Endometrial microvascular endothelial cells (primary cell): ENCODE results near the gene HIP1R. TPM values are rescaled to one million over a fixed set of nuclear protein-coding genes. Genes with fewer than 3 reads are reported as not detected.

Source experiments
- in situ Hi-C: cut with HindIII; loops from 2 replicates; pipeline ENCODE4 v1.10.0; 2017; ENCODE audit warnings: low sequenced_read_pairs, low pct_unique_long_range_greater_than_20kb; ENCODE audit errors: inconsistent ontology term
- total RNA-seq: library from RNA; depleted of rRNA; stranded (reverse); fragments of >200 nt; gene quantifications from one replicate; pipeline ENCODE4 v1.2.3, GENCODE V29; 2015; ENCODE audit errors: inconsistent ontology term

The HIP1R gene
- total RNA-seq, 1 donor from 2014 or later: 81.0 TPM

DNA sequence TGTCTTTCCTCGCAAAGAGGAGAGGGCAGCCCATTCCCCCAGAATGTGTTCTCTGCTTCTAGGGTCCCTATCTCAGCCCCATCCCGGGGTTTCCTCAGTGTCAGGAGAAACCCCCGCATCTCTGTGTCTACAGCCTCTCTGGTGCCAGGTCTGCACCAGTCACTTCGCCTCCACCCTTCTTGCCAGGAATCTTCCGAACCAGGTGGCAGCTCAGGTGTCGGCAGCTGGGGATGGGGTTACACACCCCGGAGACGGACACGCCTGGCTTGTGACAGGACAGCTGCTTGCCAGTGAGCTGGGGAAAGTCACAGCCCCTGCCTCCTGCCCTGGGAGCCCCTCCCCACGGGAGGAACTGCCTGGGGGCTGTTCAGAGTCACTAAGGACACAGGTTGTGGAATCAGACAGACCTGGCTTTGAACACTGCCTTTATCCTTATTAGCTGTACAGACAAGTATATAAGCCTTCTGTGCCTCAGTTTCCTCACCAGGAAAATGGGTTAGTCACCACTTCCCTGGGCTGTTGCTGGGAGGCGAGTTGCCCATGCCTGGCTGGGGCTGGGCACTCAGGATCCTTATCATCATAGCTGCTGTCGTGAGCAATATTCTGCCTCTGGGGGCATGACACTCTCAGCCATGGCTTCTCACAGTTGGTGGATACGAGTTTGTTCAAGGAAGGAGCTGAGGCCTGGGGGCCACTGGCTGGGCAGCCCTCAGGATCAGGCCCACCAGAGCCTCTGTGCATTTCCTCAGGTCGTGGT, 10.8 kb downstream of the HIP1R start:
- in situ Hi-C loops: no loop called here

DNA sequence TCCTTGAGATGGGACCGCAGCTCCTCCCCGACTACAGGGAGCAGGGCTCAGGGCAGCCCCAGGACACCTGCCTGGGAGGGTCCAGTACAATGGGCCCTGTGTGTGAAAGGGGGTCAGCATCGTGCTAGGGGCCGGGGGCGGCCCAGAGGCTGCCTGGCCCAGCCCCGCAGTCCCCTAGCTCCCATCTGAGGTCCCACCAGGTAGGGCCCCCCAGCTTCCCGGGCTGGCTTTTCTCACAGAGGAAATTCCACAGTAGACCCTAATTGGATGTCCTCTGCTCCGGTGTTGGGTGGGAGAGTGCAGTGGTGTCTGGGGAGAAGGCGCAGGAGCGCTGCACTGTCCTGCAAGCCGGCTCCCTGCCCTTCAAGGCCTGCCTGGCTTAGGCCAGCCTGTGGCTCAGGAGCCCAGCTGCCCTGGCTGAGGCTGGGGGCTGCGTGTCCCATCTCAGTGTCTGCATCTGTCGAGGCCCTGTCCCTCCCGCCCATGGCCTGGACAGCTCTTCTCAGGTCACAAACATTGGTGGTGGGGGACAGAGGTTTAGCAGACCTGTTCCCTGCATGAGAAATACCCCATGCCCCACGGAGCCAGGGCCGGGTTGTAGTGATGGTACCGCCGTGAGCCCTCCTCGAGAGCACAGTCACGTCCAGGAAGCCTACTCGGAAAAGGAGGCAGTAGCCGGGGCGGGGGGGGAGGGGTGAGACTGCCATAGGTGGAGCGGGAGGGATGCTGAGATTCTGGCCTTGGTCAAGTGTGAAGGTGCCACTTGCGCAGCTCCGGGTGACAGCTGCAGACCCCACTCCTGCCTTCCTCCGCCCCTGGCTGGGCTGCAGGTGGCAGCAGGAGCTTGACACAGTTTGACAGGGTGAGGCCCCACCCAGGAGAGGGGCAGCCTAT, 11.6 kb downstream of the HIP1R start:
- in situ Hi-C loops: no loop called here

DNA sequence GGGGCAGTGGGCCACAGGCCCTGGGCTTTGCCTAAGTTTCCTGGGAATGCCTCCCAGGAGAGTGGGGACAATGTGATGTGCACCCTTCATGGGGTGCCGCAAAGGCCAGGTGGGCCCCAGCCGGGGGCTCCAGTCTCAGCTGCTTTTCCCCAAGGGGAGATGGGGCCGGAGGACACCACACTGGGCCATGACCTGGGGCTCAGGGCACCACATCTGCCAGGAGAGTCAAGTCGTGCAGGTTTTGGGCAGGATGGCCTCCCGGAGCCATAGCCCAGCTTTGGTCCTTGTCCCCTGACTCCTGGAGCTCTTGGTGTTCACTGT, 12.2 kb downstream of the HIP1R start:
- in situ Hi-C loops: no loop called here

DNA sequence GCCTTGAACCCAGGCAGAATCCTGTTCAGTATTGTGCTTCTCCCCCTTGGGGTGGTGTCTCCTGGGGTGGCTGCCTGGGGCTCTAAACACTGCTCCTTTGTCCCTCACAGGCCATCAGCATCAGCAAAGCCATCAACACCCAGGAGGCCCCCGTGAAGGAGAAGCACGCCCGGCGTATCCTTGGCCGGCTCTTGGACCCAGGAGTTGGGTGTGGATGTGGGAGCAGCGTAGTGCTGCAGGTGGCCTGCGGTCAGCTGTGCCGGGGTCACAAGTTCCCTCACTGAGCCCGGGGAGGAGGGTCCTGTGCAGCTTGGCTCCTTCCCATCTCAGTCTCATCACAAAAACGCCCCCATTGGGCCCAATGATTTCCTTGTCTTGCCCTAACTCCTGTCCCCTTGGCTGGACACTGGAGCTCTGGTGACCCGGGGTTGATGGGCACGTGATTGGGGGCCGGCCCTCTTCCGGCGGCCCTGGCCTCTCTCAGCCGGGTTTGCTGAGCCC, 12.7 kb downstream of the HIP1R start:
- in situ Hi-C loops: no loop called here

DNA sequence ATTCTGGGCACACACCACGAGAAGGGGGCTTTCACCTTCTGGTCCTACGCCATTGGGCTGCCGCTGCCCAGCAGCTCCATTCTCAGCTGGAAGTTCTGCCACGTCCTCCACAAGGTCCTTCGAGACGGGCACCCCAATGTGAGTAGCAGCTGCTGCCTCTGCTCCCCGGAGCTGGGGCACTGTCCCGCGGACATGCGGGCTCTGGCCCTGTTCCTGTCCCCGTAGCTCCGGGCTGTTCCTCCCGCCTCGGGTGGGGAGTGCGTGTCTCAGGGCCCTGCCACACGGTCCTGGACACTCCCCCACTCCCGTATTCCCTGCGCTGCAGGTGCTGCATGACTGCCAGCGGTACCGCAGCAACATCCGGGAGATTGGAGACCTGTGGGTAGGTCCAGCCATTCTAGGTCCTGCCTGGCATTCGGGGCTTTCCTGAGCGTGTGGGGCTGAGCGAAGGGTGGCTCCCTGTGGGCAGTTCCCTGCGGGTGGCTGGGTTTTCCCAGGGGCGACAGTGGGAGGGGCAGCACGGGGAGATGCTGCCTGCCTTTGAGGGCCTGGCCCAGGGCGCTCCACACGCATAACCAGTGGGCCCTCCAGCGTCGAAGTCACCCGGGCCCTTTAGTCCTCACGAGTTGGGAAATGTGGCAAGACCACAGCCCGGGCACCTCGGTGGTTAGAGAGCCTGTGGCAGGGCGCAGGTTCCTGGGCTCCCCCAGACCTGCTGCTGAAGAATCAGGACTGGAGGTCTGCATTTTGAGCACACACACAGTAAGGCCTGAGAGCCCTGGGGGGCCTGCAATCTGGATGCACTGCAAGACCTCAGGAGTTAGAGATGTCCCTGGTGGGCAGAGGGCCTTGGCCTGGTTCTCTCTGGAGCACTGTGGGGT, 13.5 kb downstream of the HIP1R start:
- in situ Hi-C loops: no loop called here

DNA sequence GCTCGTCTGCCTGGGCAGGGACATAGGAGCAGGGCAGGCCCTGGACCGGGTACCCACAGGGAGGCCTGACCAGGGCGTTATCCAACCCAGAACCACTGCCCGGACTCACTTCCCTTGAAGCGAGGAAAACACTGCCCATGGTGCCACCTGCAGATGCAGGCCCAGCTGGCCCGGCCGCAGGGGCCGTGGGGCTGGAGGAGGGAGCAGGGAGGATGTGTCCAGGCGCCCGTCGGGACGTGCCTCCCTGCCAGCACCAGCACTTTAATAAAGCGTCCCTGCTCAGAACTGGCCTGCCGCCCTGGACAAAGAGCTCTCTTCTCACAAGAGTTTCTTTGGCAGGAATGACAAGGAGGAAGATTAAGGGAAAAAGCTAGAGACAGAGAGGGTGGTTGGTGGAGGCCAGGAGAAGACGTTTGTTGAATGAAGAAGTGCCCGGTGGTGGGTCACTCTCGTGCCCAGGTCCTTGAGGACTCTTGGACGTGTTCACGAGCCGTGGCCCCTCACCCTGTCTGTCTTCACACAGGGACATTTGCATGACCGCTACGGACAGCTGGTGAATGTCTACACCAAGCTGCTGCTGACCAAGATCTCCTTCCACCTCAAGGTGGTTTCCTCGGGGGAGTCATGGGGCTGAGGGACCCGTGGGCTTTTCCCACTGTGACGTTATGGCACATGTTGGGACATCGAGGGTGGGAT, 14.2 kb downstream of the HIP1R start:
- in situ Hi-C loops: no loop called here

DNA sequence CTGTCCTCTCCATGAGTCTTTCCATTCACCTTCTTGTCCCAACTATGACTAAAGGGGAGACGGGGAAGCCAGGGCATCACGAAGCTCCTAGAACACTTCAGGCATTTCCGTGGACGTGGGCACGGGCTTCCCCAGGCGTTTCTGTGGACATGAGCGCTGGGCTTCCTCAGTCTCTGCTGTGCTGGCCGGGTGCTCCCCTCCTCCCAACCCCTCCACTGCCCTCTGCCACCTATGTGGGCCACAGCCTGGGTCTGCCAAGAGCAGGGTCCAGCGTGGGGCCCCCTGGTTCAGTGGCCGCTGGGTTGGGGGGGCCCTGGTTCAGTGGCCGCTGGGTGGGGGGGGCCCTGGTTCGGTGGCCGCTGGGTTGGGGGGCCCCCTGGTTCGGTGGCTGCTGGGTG, 14.8 kb downstream of the HIP1R start:
- in situ Hi-C loops: no loop called here

DNA sequence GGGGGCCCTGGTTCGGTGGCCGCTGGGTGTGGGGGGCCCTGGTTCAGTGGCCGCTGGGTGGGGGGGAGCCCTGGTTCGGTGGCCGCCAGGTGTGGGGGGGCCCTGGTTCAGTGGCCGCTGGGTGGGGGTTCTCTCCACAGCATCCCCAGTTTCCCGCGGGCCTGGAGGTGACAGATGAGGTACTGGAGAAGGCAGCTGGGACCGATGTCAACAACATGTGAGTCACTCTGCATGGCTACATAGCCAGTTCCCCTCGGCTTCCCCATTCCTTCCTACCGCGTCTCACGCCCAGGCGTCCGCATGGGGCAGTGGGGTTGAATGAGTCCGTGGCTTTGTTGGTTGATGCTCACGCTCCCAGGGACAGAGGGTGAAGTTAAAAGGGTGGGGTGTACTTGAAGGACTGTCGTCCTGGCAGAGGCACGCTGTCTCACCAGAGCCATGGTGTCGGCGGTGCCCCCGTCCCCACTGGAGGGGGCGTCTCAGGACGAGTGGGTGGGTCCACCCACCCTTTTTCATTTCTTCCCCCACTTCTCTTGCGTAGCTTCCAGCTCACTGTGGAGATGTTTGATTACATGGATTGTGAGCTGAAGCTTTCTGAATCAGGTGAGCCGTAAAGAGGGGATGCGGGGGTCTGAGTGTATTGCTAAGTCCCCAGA, 15.6 kb downstream of the HIP1R start:
- in situ Hi-C loops: no loop called here

DNA sequence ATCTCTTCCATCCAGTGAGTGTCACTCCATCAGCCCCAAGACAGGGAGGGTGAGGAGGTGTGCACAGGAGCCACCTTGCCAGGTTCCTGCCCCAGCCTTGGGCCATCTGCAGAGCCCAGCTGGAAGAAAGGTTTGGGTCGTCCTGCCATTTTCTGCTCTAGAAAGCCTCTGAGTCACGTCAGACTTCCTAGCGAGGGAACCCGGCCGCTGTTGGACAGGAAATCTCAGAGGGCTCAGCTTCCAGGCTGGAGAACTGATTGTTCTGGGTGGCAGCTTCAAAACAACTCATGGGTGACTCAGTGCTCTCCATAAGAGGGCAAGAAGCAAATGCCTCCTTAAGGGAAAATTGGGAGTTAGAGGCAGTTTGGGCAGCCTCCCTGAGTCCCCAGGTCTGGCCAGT, 16.6 kb downstream of the HIP1R start:
- in situ Hi-C loops: no loop called here

DNA sequence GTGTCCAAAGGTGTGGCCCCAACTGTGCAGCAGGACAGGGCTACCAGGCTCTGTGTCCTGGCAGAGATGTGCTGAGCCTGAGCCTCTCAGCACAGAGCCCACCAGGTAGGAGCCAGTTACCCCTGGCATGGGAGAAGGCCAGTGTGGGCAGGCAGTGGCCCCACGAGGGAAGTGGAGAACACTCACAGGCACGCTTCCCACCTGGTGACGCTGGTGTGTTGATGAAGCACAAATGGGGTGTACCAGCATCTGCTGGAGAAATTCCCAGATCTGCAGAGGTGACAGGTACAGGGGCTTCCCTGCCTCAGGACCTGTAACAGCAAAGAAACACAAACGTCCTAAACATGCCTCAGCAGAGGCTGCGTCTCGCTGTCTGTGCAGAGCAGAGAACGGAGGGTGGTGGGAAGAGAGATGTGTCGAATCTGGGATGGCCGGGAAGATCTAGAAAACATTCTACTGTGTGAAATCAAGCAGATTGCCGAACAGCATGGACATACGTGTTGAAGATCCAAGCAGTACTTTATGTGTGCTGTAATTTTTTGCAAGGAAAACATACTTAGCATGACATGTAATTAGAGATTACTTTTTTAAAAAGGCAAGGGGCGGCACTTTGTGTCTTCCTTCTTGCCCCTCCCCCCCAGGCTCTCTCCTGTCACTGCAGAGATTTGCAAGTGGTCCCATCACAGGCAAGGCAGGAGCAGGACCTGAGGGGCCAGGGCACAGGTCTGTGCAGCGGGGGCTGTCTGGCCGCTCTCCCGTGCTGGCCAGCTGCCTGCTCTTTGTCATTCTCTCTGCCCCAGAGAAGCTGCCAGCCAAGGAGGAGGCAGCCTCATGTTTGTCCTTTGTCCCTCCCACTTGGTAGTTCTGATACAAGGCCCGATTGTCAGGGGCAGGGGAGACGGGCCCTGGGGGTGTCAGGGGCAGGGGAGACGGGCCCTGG, 17.3 kb downstream of the HIP1R start:
- in situ Hi-C loops: no loop called here

DNA sequence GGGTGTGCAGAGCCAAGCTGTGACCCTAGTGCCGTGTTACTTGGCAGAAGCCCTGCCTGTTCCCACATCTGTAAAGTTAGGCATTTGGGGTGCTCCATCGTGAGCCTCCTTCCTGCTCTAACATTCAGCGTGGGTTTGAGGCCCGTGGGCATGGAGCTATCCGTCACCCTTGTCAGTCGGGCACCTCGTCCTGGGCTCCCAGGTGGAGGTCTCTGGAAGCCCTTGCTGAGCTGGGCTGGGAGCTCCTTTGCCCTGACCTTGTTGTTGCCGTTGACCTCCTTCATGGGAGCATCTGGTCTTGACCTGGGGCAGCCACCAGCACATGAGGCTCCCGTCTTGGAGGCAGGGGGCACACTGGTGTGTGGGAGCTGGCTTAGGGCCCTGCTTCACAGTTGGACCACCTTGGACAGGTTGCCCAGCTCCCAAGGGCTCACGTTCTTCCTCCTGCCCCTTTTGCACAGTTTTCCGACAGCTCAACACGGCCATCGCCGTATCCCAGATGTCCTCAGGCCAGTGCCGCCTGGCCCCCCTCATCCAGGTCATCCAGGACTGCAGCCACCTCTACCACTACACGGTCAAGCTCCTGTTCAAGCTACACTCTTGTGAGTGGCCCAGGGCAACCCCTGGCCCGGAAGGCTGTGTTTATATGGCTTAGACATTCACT, 18.5 kb downstream of the HIP1R start:
- in situ Hi-C loops: no loop called here

DNA sequence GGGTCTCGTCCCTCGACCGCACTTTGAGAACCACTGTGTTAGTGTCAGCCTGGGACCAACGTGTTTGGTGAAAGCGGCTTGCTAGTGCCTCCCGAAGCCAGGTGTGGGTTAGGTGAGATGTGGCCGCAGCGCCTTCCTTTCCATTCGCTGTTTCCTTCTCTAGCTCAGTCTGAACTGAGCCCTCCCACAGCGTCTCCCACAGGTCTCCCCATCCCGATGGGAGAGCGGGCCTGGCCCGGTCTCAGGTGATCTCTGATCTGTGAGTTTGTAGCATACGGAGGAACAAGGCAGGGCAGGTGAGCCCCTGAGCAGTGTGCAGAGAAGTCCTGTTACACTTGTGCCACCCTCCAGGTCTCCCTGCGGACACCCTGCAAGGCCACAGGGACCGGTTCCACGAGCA, 19.3 kb downstream of the HIP1R start:
- in situ Hi-C loops: no loop called here

DNA sequence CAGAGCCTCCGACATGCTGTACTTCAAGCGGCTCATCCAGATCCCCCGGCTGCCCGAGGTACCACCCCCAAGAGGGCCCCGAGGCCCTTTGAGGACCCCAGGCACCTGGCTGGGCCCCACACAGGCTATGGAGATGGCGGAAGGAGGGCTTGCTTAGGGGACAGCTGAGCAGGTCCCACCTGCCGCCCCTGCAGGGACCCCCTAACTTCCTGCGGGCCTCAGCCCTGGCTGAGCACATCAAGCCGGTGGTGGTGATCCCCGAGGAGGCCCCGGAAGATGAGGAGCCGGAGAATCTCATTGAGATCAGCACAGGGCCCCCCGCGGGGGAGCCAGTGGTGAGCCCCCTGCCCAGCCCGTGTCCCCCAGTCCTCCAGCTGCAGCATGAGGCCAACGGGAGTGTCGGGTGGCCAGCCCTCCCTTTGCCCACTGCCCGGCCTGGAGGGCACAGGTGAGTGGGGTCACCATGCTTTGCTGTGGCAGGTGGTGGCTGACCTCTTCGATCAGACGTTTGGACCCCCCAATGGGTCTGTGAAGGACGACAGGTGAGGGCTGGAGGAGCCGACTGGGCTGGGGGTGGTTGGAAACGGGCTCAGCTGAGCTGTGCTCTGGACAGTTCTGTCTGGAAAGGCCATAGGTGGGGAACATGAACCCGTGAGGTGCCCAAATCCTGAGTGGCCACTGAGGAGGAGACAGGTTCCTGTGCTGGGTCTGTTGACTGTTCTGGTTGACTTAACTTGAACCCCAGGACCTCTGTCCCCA, 20.0 kb downstream of the HIP1R start:
- in situ Hi-C loops: no loop called here

DNA sequence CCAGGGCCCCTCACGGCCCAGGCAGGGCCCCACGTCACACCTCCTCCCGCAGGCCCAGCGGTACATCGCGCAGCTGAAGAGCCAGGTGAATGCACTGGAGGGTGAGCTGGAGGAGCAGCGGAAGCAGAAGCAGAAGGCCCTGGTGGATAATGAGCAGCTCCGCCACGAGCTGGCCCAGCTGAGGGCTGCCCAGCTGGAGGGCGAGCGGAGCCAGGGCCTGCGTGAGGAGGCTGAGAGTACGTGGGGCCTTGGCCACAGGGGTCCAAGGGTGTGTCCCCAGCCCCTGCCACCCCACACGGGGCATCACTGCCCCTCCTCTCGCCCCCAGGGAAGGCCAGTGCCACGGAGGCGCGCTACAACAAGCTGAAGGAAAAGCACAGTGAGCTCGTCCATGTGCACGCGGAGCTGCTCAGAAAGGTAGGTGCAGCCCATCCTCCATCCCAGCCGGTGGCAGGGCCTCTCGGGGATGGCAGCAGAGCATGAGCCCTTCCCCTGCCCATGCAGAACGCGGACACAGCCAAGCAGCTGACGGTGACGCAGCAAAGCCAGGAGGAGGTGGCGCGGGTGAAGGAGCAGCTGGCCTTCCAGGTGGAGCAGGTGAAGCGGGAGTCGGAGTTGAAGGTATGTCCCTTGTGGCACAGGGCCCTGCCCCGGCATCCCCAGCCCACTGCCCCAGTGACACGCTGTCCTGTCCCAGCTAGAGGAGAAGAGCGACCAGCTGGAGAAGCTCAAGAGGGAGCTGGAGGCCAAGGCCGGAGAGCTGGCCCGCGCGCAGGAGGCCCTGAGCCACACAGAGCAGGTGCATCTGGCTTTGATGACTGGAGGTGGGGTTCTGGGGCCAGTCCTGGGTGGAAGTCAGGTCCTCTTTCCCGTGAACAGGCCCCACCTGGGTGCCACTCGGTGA, 20.9 kb downstream of the HIP1R start:
- in situ Hi-C loops: no loop called here

DNA sequence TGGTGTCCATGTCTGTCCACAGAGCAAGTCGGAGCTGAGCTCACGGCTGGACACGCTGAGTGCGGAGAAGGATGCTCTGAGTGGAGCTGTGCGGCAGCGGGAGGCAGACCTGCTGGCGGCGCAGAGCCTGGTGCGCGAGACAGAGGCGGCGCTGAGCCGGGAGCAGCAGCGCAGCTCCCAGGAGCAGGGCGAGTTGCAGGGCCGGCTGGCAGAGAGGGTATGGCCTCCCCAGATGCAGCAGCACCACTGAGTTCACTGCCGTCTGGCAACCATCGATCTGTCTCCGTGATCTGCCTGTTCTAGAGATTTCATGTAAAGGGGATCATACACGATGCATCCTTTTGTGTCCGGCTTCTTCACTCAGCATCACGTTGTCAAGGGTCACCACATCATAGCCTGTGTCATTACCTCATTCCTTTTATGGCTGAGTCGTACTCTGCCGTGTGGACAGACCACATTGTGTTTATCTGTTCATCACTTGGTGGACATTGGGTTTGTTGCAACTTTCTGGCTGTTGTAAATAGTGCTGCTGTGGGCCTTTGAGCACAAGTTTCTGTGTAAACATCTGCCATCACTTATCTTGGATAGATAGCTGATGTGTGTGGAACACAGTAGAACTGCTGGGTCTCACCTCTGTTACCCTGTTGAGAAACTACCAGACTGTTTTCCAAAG, 21.9 kb downstream of the HIP1R start:
- in situ Hi-C loops: no loop called here
